ENCODE measurements around the gene LRCH1. TPM values are rescaled to one million over a fixed set of nuclear protein-coding genes. Genes with fewer than 3 reads are reported as not detected.

Gene LRCH1
- total RNA-seq, 1 experiment from 2014 or later = 10.5 TPM

DNA sequence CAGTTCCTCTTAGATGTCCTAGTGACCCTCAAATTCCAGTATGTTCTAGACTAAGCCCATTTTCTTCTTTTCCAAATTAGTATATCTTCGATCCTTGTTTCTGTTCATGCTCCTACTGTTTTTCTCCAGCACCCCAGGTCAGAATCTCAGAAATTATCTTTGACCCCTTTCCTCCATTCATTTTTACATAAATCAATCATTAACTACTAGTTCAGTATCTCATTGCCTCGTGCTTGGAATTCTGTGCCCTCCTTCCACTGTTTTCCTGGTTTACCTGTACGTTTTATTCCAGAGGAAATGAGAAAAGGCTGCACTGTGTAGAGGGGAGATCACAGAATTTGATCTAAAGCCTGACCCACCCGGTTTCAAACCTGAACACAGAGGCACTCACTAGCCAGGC lies 107.9 kb downstream of the LRCH1 start:
- no peaks in the 10 kb centered on the region for H3K9me2 ChIP-seq (ENCODE audit: insufficient read depth)
- no peaks in the 10 kb centered on the region for H3K9me3 ChIP-seq (ENCODE audit: insufficient read depth, low read depth)
- intact Hi-C loops (cut with micrococcal nuclease; ENCODE audit: unreplicated experiment) = no loop called here
- DNase-seq = no peak
- TF ChIP-seq, protein P1, sequence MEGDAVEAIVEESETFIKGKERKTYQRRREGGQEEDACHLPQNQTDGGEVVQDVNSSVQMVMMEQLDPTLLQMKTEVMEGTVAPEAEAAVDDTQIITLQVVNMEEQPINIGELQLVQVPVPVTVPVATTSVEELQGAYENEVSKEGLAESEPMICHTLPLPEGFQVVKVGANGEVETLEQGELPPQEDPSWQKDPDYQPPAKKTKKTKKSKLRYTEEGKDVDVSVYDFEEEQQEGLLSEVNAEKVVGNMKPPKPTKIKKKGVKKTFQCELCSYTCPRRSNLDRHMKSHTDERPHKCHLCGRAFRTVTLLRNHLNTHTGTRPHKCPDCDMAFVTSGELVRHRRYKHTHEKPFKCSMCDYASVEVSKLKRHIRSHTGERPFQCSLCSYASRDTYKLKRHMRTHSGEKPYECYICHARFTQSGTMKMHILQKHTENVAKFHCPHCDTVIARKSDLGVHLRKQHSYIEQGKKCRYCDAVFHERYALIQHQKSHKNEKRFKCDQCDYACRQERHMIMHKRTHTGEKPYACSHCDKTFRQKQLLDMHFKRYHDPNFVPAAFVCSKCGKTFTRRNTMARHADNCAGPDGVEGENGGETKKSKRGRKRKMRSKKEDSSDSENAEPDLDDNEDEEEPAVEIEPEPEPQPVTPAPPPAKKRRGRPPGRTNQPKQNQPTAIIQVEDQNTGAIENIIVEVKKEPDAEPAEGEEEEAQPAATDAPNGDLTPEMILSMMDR (conservative IDR thresholded peaks at IDR 0.05) = no peak
- no peak for TF ChIP-seq EZH2 (IDR thresholded peaks at IDR 0.05; ENCODE audit: low read depth)
- ChIA-PET CTCF (no interaction called here), POLR2A (ENCODE audit: unreplicated experiment) (no interaction called here)
- H3K27me3 ChIP-seq (ENCODE audit: insufficient read depth, low read depth) = no peaks in the 10 kb centered on the region
- H3K4me1 ChIP-seq (replicated peaks; ENCODE audit: insufficient read depth) = no peaks in the 10 kb centered on the region
- H3K4me2 ChIP-seq = no peak overlapping the region
- no peak overlapping the region for H3K27ac ChIP-seq
- no peak overlapping the region for H2AFZ ChIP-seq
- no peaks in the 10 kb centered on the region for H3F3A ChIP-seq (ENCODE audit: insufficient read depth, low read depth)
- H3K36me3 ChIP-seq (ENCODE audit: low read depth) = no peaks in the 10 kb centered on the region
- no peaks in the 10 kb centered on the region; the same call in 1 of the 2 replicates for H4K20me1 ChIP-seq (ENCODE audit: insufficient read depth)
- no peaks in the 10 kb centered on the region for H3K79me2 ChIP-seq (ENCODE audit: low read depth)
- no peak overlapping the region for H3K4me3 ChIP-seq
- no TSS peak for BruUV-seq (replicated peaks)

DNA sequence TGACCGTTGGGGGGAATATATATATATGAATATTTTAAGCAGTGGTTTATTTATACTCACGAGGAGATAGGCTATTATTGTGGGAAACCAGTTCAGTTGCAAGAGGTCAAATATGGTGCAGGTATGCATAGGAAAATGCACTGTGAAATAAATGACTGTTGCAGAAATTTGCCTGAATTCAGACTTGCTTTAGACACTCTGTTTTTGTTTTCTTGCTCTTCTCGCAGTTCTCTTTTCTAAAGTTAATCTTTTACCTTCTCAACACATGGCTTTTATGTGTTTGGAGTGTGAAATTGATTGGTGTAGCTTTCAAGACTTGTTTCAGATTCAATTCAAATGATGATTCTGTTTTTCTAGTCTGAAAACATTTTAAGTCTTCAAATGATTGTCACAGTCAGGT lies 109.7 kb downstream of the LRCH1 start:
- CTCF ChIA-PET = no interaction called here
- TF ChIP-seq EZH2 (IDR thresholded peaks at IDR 0.05; ENCODE audit: low read depth) = no peak
- TF ChIP-seq, protein P1 (conservative IDR thresholded peaks at IDR 0.05) = no peak

DNA sequence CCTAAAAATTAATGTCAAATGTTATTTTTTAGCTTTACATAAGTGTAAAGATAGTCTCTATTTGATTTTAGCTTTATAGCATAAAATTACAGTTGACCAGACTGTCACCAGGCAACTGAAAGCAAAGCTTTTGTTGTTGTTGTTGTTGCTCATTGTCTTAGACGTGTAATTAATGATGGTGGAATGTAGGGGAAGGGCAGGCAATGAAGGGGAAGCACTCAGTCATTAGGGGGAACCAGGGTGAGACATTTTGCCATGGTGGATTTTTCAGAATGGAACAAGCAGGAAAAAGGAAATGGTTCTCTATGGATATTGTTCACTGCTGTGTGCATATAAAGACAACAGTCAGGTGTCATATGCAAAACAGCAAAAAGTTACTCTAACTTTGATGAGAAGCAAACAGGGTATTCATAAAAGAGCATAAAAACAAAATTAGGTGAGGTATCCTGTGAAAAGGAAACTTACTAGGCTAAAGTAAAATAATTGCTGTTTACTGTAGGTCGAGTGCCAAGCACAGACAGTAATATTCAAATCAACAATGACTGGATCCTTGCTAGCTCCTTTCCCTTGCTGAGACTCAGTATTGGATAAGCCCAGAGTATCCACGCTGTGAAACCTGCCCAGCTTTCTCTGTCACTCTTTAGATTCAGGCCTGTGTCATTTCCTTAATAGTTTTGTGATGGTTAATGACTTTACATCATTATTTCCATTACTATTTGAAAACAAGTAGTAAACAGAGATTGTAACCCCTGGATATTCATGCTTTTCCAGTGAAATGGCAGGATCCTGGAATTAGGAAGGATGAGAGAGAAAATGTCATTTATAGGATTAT lies 110.5 kb downstream of the LRCH1 start:
- Histone ChIP-seq H3K27me3 (ENCODE audit: insufficient read depth, low read depth) (no peaks in the 10 kb centered on the region), H3K27ac (no peak overlapping the region), H2AFZ (no peak overlapping the region), H3K4me2 (no peak overlapping the region), H3K79me2 (ENCODE audit: low read depth) (no peaks in the 10 kb centered on the region), H3K36me3 (ENCODE audit: low read depth) (no peaks in the 10 kb centered on the region), H3K9me3 (ENCODE audit: insufficient read depth, low read depth) (no peaks in the 10 kb centered on the region), H3K4me1 (replicated peaks; ENCODE audit: insufficient read depth) (no peaks in the 10 kb centered on the region), H3F3A (ENCODE audit: insufficient read depth, low read depth) (no peaks in the 10 kb centered on the region), H3K4me3 (no peak overlapping the region), H3K9me2 (ENCODE audit: insufficient read depth) (no peaks in the 10 kb centered on the region), H4K20me1 (ENCODE audit: insufficient read depth) (no peaks in the 10 kb centered on the region)
- ChIA-PET CTCF (no interaction called here), POLR2A (ENCODE audit: unreplicated experiment) (no interaction called here)
- TF ChIP-seq, protein P1 (conservative IDR thresholded peaks at IDR 0.05) = no peak
- no peak for TF ChIP-seq EZH2 (IDR thresholded peaks at IDR 0.05; ENCODE audit: low read depth)
- no TSS peak for BruUV-seq (replicated peaks)
- no peak for DNase-seq
- intact Hi-C loops (cut with micrococcal nuclease; ENCODE audit: unreplicated experiment) = no loop called here

More for the DNA sequence above, 109.7 kb downstream of the LRCH1 start:
- POLR2A ChIA-PET (ENCODE audit: unreplicated experiment) = no interaction called here
- no peaks in the 10 kb centered on the region; the same call in 1 of the 2 replicates for H4K20me1 ChIP-seq (ENCODE audit: insufficient read depth)
- H3K79me2 ChIP-seq (ENCODE audit: low read depth) = no peaks in the 10 kb centered on the region
- no peaks in the 10 kb centered on the region for H3K4me1 ChIP-seq (replicated peaks; ENCODE audit: insufficient read depth)
- no peak overlapping the region for H3K27ac ChIP-seq
- H3F3A ChIP-seq (ENCODE audit: insufficient read depth, low read depth) = no peaks in the 10 kb centered on the region
- no TSS peak for BruUV-seq (replicated peaks)
- H2AFZ ChIP-seq = no peak overlapping the region
- no peaks in the 10 kb centered on the region for H3K27me3 ChIP-seq (ENCODE audit: insufficient read depth, low read depth)
- H3K4me3 ChIP-seq = no peak overlapping the region
- no peak for DNase-seq
- H3K9me3 ChIP-seq (ENCODE audit: insufficient read depth, low read depth) = no peaks in the 10 kb centered on the region
- no peak overlapping the region for H3K4me2 ChIP-seq
- intact Hi-C loops (cut with micrococcal nuclease; ENCODE audit: unreplicated experiment) = no loop called here
- no peaks in the 10 kb centered on the region for H3K9me2 ChIP-seq (ENCODE audit: insufficient read depth)
- H3K36me3 ChIP-seq (ENCODE audit: low read depth) = no peaks in the 10 kb centered on the region

Data from PC-9 (cell line).